ENCODE data around the gene RANBP3.

Gene RANBP3

GRCh38 chr19:5952193-5953029 is 25.5 kb downstream of the RANBP3 start:
- DNase-seq (ENCODE audit: low read depth in 2 of 2), result no peak

GRCh38 chr19:5951338-5951861 is 26.5 kb downstream of the RANBP3 start:
- no peak for DNase-seq (ENCODE audit: low read depth in 2 of 2)

GRCh38 chr19:5950741-5951140 is 27.2 kb downstream of the RANBP3 start:
- no peak for DNase-seq (ENCODE audit: low read depth in 2 of 2)

DNA sequence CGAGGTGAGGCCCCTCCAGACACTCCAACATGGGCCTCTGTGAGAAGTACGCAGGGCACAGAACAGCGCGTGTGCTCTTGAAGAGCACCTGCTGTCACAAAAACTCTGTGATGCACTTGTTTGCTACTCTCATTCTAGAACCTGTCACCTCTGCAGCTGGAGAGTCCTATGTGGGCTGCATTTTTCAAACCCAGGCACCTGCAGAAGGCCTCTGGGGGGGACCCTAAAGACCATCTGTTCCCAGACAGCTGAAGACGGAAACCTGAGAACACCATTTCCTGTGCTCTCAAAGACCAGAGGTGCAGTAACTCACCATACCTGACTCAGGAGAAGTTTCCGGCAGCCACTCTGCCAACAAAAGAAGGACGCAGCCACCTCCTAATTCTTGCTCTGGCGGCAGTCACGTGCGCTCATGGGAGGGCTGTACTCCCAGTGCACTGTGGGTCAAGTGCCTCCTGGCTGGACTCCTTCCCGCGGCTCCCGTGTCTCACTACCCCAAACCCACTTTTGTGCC is 28.1 kb downstream of the RANBP3 start:
- DNase-seq (ENCODE audit: low read depth in 2 of 2), result no peak

DNA sequence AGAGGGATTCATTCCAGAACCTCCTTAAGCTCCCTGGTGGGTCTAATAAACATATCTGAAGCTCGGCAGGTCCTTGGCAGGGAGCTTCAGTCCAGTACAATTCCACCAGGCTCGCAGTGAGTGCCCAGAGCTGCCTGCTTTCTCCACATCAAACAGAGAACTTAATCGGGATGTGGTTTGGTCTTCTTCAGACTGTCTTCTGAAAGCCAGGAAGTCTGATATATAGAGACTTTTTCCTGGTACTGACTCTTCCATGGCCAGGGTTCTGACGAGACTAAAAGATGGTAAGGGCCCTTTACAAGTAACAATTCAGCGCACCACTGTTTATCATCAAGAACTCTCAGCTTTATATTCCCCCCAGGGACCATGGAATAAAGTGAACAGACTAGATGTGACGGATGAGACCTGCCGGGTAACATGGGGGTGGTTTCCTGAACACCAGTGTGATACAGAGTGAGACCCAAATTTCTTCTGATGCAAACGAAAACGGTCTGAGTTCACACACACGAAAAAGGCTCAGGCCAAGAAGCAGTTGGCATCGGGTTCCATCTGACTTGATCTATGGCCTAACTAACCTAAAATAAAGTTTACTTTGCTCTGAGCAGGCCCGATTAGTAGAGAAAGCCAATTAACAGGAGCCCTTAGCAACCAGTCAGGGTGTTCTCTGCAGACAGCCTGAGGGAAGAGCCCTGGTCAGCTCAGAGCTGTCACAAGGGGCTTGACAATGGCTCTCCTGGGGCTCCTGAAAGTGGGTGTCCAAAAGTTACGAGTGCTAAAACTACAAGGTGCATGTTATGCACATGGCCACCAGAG is 29.0 kb downstream of the RANBP3 start:
- DNase-seq (ENCODE audit: low read depth in 2 of 2), result no peak

DNA sequence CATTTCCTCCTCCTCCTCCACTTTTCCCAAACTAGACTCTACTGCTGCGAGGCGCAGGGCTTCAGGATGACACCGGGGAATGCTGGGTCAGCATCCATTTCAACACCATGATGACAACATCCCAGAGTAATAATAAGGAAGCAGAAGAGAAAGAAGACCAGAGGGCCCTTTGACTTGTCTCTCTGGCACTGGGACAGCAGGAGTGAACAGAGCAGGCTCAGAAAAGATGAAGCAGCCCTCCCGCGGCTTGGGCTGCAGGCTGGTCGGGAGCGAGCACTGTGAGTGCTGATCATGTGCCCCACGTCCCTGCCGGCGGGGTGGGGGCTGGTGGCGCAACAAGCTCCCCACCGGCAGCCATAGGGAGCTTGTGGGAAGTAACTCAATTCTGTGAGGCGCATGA is 30.5 kb downstream of the RANBP3 start:
- DNase-seq (ENCODE audit: low read depth in 2 of 2), result no peak

DNA sequence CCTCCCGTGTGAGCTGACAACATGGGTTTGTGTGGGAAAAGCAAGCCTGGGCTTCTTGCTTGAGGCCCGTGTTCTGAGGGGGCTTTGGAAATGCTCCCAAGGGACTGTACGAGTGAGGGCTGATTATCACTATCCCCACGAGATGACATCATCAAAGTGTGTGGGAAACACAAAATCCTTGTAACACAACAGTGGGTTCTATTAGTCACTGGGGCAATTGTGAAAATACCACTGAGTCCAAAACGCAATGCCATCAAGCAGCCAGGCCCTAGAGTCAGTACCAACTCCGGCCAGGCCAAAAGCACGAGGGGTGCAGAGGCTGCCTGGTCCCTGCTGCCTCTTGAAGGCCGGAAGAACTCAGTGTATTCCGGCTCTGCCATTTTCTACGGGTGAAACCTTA is 34.3 kb downstream of the RANBP3 start:
- DNase-seq (ENCODE audit: low read depth in 2 of 2), result no peak

DNA sequence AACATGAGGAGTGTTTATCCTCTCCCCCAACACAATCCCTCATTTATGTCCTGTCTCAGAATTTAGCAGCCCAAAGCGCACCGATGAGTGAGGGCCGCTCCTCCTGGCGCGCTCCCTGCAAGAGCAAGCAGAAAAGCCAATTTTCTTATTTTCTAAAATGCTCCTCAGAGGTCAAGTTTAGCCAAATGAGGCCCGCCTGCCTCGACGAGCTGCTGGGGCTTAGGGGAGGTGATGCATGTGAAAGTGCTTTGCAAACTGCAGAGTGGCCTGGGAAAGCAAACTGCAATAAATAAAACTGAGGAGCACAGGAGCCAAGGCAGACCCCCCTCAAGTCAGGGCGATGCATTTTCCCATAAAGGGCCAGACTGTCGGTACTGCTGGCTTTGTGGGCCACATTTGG is 34.9 kb downstream of the RANBP3 start:
- no peak for DNase-seq (ENCODE audit: low read depth in 2 of 2)

- no peak for DNase-seq (ENCODE audit: low read depth in 2 of 2)
These were observed 36.3 kb downstream of the RANBP3 start for GRCh38 chr19:5941673-5942072.

DNA sequence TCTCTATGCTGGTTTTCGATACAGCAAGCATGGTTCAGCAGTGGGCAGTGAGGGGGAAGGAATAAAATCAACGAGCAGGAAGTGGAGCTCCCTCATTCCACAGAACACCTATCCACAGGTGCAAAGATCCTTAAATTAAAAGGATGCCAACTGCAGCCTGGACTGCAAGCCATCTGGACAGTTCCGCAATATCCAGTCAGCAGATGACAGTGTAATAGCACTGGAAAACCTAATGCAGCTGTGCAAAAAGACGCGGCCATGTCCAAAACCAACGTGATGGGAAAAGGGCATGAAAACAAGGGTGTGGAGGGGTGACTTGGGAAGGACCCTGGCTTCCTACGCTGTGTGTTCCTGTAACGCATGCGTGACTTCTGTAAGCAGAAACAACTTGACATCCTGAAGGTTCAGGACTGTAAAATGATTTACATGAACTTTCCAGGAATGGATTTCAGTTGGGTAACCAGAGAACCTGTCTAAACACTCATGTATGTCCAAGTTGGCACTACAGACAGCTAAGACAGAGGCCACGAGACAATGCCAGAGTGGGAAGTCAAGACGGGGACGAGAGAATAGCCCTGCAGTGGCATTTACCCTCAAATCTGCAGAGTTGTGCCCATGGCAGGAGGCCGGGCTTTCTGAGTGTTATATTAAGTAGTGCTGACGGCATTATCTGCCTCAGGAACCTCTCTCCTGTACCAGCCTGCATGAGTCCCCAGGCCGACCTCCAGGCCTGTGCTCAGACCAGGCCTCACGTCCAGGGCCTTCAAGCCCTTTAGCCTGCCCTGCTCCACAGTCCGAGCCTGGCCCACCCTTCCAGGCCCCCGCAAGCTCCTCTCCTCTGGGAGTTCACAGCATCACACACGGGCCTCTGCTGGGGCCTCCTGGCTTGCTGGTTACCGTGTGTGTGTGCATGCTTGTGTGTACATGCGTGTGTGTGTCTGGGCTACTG is 37.4 kb downstream of the RANBP3 start:
- no peak for DNase-seq (ENCODE audit: low read depth in 2 of 2)

GRCh38 chr19:5937550-5937949 is 40.4 kb downstream of the RANBP3 start:
- DNase-seq (ENCODE audit: low read depth in 2 of 2), result no peak

DNA sequence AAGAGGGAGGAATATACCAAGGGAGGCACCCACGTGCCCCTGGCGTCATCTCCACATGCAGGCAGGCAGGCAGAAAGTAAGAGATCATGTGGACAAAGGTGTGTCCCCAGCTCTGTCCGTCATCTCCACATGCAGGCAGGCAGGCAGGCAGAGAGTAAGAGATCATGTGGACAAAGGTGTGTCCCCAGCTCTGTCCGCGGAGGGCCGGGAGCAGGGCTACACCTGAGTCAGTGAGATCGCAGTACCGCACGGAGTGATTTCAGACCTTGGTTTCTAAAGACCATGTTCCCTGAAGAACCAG is 41.7 kb downstream of the RANBP3 start:
- no peak for DNase-seq (ENCODE audit: low read depth in 2 of 2)

DNA sequence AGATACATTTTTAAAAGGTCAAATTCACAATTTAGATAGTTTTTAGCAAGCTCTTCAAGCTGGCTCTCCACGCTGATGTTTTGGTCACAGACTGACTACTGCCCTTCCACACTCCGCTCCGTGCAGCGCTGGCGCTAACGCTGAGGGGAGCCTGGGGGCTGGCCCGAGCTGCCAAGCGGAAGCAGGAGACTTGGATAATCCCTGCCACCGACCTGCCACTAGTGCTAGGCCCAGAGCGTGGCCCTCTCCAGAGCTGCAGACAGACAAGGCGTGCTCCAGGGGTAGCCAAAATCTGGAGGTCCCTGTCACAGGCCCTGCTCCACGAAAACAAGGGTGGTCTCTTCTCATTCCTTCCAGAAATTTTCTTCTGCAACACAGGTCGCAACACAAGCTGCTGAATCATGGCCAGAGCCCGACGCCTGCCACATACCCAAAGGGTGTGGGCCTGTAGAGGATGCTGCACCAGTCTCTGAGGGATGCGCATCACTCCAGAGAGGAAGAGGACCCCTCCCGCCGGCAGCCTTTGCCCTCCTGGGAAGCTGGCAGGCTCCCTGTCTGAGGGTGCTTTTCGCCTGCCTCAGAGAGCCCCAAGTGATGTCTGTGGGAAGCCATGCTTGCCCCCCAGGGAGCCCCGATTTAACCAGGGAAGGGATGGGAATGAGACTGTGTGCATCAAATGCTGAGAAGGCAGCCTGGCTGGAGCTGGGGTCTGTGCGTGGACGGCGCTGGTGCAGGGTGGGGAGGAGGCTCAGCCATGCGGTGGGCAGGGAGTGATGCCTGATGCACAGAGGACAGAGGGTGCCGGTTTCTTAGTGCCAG is 42.3 kb downstream of the RANBP3 start:
- DNase-seq (ENCODE audit: low read depth in 2 of 2), result no peak

DNA sequence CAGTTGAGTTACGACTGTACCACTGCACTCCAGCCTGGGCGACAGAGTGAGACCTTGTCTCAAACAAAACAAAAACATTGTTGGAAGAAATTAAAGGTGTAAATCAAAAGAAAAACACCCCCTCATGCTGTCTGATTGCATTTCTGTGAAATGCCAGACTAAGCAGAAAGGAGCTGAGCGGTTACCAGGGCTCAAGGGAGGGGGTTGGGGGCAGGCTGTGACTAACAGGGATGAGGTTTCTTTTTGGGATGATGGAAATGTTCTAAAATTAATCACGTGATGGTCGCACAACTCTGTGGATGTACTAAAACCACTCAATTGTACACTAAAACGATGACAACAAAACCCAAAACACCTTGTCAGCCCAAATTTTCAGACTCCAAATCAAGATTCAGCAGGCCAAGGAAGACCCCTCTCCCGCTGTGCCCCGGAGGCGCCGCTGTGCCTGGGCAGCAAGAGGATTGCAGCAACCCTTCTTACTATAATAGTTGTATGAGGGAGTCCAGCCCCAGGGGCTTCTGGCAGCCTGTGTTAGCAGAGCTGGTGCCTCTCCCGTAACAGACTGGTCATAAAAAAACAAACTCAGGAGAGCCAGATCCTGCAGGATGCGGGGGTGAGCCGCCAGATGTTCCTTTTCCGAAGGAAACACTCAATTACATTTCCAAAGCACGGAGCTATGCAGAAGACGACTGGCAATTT is 43.0 kb downstream of the RANBP3 start:
- DNase-seq (ENCODE audit: low read depth in 2 of 2), result no peak

DNA sequence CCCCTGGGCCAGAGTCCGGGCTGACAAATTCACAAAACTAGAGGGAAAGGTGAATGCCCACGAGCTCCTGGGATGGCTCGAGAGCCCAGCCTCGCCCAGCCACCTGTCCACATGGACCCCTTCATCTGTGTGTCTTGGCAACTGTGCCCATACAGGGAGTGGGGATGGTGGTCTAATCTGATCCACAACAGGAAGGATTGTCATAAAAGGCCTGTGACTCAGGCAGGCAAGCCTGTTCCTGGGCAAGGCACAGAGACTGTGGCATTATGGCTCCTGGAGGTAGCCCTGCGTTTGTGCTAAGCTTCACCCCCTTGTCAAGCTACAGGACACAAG is 43.9 kb downstream of the RANBP3 start:
- no peak for DNase-seq (ENCODE audit: low read depth in 2 of 2)

GRCh38 chr19:5933391-5934068 is 44.4 kb downstream of the RANBP3 start:
- no peak for DNase-seq (ENCODE audit: low read depth in 2 of 2)

GRCh38 chr19:5932609-5933262 is 45.2 kb downstream of the RANBP3 start:
- no peak for DNase-seq (ENCODE audit: low read depth in 2 of 2)

DNA sequence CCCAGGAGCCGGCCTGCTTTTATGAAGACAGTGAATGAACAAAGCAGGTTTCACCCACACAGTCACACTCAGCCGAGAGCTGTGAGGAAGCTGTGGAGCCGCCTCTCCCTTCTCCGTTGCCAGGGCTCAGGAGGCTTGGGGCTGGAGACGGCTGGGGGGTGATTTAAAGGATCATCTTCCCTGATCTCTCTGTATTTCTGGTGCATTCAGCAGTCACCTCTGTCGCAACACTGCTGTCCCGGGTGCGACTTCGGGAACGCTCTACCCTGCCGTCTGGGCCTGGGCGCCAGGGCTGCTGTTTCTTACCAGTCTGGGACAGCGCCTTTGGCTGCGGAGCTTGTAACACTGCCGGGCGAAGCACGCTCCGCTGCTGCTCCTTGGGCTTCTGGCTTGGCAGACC is 45.8 kb downstream of the RANBP3 start:
- DNase-seq (ENCODE audit: low read depth in 2 of 2), result no peak

- DNase-seq (ENCODE audit: low read depth in 2 of 2), result no peak
These were observed 46.7 kb downstream of the RANBP3 start for GRCh38 chr19:5931251-5931650.

All from stimulated activated CD8-positive, alpha-beta memory T cell treated with anti-CD3 and anti-CD28 coated beads, Interleukin-2, amount 100 ng/mL, for 48 hours (primary cell).